ENCODE results near the gene C2orf81. TPM values are rescaled to one million over a fixed set of nuclear protein-coding genes. Genes with fewer than 3 reads are reported as not detected.
"Not testable (repeated sequence)": the region's sequence is repeated elsewhere in the genome, so short reads cannot be mapped to it uniquely, and the experiment has no call there.

The C2orf81 gene
- polyA plus RNA-seq, 1 donor, result 2.2 TPM

- DNase-seq (ENCODE audit: low read depth), result not testable (repeated sequence)
Measured at GRCh38 chr2:74442483-74443297, 21.3 kb upstream of the C2orf81 start.

DNA sequence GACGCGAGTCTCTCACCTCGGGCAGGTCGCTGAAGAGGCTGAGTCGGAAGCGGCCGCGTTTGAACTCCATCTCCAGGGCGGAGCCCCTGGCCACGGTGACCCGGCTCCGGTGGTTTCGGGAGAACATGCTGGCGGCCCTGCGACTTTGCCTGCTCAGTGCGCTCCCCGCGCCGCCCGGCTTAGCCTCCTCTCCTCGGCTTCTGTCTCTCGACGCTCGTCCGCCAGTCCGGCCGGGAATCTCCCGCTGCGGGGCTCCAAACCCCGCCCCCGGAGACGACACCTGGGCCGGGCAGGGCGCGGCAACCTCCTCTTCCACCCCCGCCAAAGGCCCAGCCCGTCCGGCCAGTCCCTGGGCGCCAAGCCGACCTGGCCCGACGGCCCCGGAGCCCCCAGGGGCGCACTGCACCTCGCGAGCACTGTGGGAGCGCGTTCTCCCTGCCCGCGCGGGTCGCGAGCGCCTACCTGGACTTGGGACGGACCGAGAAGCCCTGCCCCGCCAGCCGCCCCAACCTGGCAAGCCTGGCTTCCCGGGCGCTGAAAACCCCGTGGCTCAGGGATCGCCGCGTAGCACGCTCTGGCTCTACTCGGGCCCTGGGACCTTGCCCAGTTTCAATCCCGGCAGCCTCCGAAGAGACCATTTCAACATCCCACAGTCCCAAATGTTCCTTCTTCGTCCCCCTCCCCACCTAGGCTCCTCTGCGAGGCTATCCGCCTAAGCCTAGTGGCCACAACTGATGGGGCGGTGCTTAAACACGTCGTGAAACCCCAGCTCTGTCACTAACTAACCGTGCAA, 20.5 kb upstream of the C2orf81 start, which contains the start of gene RTKN:
TSS of gene RTKN (minus strand) at position 248 of the 793 bp plus-strand sequence. CDS start at position 127, 121 bp downstream.
- DNase-seq (ENCODE audit: low read depth), result no peak

DNA sequence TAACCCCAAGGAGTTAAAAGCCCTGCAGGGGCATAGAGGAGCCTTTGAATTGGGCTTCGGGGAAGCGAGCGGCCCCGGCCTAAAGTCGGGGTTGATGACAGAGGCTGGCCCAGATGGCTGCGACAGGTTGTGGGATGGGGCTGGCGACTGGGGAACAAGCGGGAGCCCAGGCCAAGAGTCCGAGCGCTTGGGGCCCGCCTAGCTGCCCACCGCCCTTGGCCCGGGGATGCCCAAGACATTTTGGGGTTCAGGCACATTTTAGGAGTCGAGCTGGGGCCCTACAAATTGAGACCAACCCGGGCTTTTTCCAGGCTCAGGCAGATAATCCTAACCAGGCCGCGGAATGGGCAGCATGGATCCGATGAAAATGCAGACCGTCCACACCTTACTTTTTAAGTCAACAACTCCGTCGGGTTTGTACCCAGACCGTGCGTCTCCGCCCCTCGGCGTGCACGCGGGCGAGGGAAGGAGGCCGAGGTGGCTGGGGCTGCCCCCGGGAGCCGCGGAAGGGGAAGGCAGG, 19.8 kb upstream of the C2orf81 start:
- DNase-seq (ENCODE audit: low read depth), result no peak

DNA sequence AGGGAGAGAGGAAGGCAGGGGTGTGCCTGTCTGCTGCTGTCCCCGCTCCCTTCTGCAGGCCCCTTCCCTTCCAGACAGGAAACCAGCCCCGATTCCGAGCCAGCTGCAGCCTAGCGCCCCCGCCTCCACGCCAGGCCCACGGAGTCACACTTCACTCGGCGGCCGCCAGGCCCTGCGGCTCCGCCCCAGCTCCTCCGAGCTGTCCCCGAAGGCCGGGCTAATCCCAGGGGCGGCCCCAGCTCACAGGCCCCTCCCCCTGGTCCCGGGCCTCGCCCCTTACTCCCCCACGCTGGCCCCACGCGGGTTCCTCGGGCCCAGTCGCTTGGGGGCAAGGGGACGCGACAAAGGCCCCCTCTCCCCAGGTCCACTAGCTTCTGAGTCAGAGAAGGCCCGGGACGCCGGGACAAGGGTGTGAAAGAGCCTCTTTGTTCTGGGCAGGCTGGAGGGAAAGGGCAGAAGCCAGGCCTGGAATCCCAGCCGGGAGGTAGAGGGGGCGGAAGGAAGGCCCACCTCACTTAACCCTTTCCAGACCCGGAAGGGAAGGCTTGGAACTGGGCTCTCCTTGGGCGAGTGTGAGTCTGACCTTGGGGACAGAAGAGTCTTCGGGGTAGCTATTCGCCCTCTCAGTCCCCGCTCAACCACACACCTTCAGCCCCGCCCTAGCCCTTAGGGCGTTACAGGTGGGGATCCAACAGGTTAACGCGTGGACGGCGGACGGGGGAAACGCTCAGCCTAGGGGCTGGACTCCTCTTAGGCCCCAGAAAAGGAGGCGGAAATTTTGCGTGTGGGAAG, 19.2 kb upstream of the C2orf81 start:
- no peak for DNase-seq (ENCODE audit: low read depth)

DNA sequence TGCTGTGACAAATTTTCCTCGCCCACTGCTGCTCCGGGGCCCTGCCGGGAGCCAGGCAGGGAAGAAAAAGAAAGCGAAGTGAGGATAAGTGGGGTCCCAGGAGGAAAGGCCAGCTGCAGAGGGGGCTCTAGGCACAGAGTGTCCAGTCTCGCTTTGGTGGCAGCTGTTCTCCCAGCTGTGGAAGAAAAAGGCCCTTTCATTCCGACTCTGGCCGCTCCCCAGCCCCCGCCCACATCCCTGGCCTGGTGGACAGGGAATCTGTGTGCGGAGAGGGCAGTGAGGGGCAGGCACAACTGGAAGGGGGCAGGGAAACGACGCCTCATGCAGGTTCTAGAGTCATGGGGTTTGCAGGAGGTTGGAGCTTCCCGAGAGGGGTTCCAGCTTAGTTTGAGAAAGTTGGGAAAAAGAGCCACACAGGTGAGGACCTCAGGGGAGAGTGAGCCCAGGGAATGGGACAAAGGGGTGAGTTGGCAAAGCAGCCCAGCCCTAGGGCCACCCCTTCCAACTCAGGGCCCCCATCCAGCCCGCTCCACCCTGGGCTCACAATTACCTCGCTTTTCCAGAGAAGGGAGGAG, 18.5 kb upstream of the C2orf81 start:
- no peak for DNase-seq (ENCODE audit: low read depth)

- DNase-seq (ENCODE audit: low read depth), result no peak
Measured at GRCh38 chr2:74439373-74439772, 18.0 kb upstream of the C2orf81 start.

- DNase-seq (ENCODE audit: low read depth), result no peak
Measured at GRCh38 chr2:74438248-74438647, 16.8 kb upstream of the C2orf81 start.

GRCh38 chr2:74436848-74437695, 15.7 kb upstream of the C2orf81 start:
- no peak for DNase-seq (ENCODE audit: low read depth)

GRCh38 chr2:74436111-74436805, 14.8 kb upstream of the C2orf81 start:
- DNase-seq (ENCODE audit: low read depth), result no peak

- no peak for DNase-seq (ENCODE audit: low read depth)
Measured at GRCh38 chr2:74430502-74430901, 9.1 kb upstream of the C2orf81 start.

DNA sequence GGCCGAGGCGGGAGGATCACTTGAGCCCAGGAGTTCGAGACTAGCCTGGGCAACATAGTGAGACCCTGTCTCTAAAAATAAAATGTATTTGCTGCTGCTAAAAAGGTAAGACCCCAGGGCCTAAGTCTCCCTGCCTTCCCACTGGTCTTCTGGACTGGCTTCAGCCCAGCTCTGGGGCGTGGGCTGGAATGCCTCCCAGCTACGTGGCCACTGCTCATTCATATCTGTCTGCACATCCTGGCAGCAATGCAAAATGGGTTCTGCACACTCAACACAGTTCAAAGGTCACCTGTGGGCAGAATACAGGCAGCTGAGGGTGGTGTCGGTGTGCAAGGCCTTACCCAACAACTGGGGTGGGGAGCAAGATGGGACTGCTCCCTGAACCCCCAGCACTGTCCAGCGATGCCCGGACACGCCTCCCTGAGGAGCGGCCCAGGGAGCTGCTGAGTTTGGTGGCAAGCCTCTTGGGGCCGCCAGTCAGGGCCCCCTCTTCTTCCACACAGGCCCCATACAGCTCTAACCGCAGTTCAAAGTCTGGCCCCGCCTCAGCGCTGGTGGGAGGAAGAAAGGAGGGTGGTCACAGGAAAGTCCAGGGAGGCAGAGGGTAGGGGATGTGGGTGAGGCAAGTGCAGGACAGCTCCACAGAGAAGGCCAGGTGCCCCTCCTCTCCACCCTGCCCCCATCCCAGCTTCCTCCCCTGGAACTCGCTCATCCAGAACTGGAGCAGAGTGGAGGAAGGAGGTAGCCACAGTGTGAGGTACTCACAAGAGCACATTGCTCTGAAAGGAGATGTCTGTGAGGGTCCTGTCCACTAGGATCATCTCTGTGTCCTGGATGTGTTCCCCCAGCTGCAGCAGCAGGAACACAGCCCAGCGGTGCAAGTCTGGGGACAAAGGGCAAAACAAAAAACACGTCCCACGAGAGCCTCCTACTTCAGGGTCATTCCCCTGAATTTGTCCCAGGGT, 8.3 kb upstream of the C2orf81 start:
- DNase-seq (ENCODE audit: low read depth), result no peak

DNA sequence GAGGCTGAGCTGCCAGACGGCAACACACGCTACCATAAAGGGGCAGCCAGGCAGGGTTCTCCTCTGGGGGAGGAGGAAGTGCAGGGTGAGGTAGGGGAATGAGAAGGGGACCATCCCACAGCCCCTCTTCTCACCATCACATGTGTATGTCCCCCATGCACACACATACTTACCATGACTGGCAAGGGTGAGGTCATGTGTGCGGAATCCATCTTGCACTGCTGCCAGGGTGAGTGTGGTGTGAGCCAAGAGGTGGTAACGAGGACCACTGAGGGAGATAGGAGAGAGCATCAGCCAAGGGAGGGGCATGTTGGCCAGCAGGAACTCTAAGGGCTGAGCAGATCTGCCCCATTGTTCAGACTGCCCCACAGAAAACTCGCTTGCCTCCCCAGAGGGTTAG, 7.3 kb upstream of the C2orf81 start:
- no peak for DNase-seq (ENCODE audit: low read depth)

DNA sequence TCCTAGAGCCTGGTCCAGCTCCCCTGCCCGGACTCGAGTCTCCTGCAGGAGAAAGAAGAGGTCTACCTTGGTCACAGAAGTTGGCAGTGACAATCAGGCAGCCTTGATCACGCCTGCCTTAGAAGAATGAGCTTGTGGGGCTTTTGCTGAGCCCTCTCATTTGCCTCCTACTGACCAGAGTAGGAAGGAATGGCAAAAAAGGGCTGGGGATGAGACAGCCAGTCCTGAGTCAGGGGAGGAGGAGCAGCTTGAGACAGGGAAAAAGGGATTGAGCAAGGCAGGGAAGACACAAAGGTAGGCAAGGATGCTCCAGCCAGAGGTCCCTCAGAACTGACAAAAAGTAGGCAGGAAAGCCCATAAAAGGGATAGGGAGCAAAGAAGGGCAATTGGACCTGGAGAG, 6.1 kb upstream of the C2orf81 start:
- DNase-seq (ENCODE audit: low read depth), result no peak

DNA sequence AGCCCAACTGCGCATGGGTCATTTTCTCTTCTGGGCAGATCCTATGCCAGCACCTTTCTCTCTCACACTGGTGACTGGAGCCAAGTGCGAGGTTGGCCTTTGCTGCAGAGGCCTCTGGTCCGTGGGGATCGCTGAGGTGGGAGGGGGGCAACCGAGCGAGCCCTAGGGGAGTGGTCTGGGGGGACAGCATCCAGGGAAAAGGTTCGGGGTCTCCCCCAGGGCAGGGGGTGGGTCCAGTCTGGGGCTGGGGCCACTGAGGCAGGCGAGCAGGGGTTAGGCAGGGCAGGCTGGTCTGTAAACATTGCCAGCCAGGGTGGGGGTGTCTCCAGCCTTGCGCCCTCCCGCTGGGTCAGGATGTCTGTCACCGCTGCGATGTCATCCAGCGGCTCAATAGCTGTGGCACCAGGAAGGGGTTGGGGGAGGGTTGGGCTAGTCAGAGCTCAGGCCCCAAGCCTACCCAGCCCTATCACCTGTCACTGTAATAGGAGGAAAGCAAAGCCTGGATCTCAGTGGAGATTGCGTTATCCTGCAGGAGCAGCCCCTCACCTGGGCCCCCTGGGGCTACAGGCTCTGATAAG, 4.9 kb upstream of the C2orf81 start:
- DNase-seq (ENCODE audit: low read depth), result no peak

GRCh38 chr2:74425523-74425922, 4.1 kb upstream of the C2orf81 start:
- DNase-seq (ENCODE audit: low read depth), result no peak

GRCh38 chr2:74424995-74425406, 3.6 kb upstream of the C2orf81 start:
- no peak for DNase-seq (ENCODE audit: low read depth)

GRCh38 chr2:74424139-74424992, 2.9 kb upstream of the C2orf81 start:
- DNase-seq (ENCODE audit: low read depth), result no peak

Data from forelimb muscle (tissue), 1 donor.